ENCODE results near the gene PFN3.

DNA sequence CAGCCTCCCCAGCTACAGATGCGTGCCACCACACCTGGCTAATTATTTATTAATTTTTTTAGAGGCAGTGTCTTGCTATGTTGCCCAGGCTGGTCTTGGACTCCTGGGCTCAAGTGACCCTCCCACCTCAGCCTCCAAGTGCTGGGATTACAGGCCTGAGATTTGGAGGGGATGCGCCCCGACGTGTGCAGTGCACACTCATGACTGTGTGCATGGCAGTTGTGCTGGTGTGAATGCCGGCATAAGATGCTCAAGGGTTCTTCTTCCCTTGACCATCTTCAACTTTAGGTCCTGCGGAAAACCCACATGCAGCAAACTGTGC is 19.7 kb downstream of the PFN3 start:
- TF ChIP-seq, protein P1, sequence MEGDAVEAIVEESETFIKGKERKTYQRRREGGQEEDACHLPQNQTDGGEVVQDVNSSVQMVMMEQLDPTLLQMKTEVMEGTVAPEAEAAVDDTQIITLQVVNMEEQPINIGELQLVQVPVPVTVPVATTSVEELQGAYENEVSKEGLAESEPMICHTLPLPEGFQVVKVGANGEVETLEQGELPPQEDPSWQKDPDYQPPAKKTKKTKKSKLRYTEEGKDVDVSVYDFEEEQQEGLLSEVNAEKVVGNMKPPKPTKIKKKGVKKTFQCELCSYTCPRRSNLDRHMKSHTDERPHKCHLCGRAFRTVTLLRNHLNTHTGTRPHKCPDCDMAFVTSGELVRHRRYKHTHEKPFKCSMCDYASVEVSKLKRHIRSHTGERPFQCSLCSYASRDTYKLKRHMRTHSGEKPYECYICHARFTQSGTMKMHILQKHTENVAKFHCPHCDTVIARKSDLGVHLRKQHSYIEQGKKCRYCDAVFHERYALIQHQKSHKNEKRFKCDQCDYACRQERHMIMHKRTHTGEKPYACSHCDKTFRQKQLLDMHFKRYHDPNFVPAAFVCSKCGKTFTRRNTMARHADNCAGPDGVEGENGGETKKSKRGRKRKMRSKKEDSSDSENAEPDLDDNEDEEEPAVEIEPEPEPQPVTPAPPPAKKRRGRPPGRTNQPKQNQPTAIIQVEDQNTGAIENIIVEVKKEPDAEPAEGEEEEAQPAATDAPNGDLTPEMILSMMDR (IDR thresholded peaks at IDR 0.05; ENCODE audit: insufficient read depth, low read length) = no peak
- no peak for TF ChIP-seq POLR2AphosphoS5 (IDR thresholded peaks at IDR 0.05; ENCODE audit: low read depth)
